Cardiac muscle cell (in vitro differentiated cells and primary cell): ENCODE measurements around the gene PPFIA4. TPM values are rescaled to one million over a fixed set of nuclear protein-coding genes. Genes with fewer than 3 reads are reported as not detected.

Experiments
- DNase-seq, 2 donors: peaks; one replicate each; pipeline versions ENCODE4 v3.0.0 to v3.0.0-alpha.2; 2010 to 2017; ENCODE audit warnings: low read depth in 1 of 2, low spot score in 1 of 2
- H3K27ac ChIP-seq: fragments of 200-600 bp; sonication (generic); 2 replicates; pipeline ENCODE4 v1.5.1; 2016
- H3K27me3 ChIP-seq: fragments of 200-600 bp; sonication (generic); 2 replicates; pipeline ENCODE4 v1.6.0; 2016; ENCODE audit warnings: control low read depth
- H3K36me3 ChIP-seq: fragments of 200-600 bp; sonication (generic); 2 replicates; pipeline ENCODE4 v1.5.1; 2016; ENCODE audit warnings: control low read depth
- H3K4me1 ChIP-seq: fragments of 200-600 bp; sonication (generic); 2 replicates; pipeline ENCODE4 v1.8.1; 2017; ENCODE audit warnings: low read depth, mild to moderate bottlenecking, mixed run types
- H3K4me3 ChIP-seq: fragments of 200-600 bp; sonication (generic); 2 replicates; pipeline ENCODE4 v1.5.1; 2016; ENCODE audit warnings: mild to moderate bottlenecking
- H3K9me3 ChIP-seq: fragments of 200-600 bp; sonication (generic); 2 replicates; pipeline ENCODE4 v1.5.1; 2017; ENCODE audit warnings: low read depth, mild to moderate bottlenecking, control low read depth
- polyA plus RNA-seq: library from polyadenylated mRNA; unstranded; fragments of >200 nt; fragmentation: Nextera tagmentation; extraction: Ambion mirVana; gene quantifications from 2 replicates; pipeline ENCODE4 v1.2.1, GENCODE V29; 2016
- total RNA-seq: library from RNA; depleted of rRNA; stranded (reverse); fragments of >200 nt; gene quantifications from 2 replicates; pipeline ENCODE4 v1.2.3, GENCODE V29; 2016
- TF ChIP-seq, protein P1 (sequence below): IDR thresholded peaks from 2 replicates; pipeline ENCODE4 v1.5.1; 2012; ENCODE audit warnings: low read depth, mild to moderate bottlenecking, low read length

PPFIA4 gene
- total and polyA plus RNA-seq, 2 experiments from 2014 or later = 97.5 to 207 TPM

DNA sequence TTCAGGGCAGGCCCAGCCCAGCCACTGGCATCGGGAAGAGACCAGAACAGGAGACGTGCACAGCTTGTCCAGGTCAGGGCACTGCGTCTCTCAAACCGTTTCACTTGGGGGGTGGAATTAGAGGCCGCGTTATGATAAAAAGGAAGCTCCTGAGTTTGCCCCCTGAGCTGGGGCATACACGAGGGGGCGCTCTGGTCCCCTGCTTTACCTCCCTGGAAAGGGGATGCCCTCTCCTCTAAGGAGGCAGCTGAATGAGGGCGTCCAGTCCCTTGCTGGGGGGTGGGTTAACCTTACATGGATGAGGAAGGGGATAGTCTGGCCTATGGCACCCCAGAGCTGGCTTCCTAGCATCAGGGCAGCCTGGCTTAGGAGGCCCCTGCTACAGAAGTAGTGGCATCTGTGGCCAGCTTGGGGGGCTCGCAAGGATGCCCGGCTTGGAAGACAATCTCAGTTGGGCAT, 57.2 kb downstream of the PPFIA4 start:
- no peaks in the 10 kb centered on the region for H3K36me3 ChIP-seq
- H3K4me3 ChIP-seq = no peak overlapping the region
- H3K27me3 ChIP-seq = no peaks in the 10 kb centered on the region
- H3K9me3 ChIP-seq = no peaks in the 10 kb centered on the region
- TF ChIP-seq, protein P1, sequence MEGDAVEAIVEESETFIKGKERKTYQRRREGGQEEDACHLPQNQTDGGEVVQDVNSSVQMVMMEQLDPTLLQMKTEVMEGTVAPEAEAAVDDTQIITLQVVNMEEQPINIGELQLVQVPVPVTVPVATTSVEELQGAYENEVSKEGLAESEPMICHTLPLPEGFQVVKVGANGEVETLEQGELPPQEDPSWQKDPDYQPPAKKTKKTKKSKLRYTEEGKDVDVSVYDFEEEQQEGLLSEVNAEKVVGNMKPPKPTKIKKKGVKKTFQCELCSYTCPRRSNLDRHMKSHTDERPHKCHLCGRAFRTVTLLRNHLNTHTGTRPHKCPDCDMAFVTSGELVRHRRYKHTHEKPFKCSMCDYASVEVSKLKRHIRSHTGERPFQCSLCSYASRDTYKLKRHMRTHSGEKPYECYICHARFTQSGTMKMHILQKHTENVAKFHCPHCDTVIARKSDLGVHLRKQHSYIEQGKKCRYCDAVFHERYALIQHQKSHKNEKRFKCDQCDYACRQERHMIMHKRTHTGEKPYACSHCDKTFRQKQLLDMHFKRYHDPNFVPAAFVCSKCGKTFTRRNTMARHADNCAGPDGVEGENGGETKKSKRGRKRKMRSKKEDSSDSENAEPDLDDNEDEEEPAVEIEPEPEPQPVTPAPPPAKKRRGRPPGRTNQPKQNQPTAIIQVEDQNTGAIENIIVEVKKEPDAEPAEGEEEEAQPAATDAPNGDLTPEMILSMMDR = no peak
- peaks cover 24% of the 10 kb centered on the region for H3K4me1 ChIP-seq
- no peak overlapping the region for H3K27ac ChIP-seq
- DNase-seq = no peak

DNA sequence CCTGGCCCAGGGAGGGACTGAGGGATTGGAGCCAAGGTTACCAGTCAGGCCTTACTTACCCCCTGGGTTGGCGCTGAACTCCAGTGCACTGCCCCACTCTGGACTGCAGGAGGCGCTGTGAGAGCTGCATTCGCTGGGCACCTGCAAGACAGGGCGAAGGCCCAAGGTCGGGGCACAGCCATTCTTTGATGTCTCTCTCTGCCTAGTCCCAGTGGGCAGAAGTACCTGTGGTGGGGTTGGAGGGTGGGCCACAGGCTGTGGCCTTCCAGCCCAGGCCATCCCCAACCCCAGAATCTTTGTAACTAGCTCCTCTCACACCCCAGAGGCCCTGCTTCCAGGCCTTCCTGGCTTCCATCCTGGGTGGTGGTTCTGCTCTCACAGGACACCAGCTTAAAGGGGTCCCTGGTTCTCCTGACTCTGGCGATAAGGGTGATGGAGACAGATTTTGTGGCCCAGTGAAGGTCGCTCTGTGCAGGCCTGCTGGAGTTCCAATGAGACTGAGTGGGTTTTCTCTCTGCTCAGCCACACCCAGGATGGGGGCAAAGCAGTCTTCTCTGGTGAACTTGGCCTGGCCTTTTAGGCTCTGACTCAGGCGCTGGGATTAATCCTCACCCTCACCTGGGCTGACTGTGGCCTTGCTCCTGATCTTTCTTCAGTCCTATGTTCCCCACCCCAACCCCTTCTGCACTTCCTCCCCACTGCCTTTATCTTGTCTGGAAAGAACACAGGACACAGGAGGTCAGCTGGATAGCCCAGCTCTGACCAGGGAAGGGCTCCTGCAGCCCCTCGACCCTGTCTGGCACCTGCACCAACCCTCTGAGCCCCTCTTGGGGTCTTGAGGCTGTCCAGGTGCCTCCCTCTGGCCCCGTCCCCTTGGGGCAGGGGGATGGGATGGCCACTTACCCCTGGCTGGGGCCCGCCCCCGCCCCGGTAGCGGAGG, 58.6 kb downstream of the PPFIA4 start:
- DNase-seq = no peak
- H3K4me3 ChIP-seq = no peak overlapping the region
- H3K36me3 ChIP-seq = no peaks in the 10 kb centered on the region
- H3K27me3 ChIP-seq = no peaks in the 10 kb centered on the region
- no peaks in the 10 kb centered on the region for H3K9me3 ChIP-seq
- H3K27ac ChIP-seq = peak overlapping the region; percentile 37
- H3K4me1 ChIP-seq = peaks cover 24% of the 10 kb centered on the region
- TF ChIP-seq, protein P1 = peak; percentile 53

DNA sequence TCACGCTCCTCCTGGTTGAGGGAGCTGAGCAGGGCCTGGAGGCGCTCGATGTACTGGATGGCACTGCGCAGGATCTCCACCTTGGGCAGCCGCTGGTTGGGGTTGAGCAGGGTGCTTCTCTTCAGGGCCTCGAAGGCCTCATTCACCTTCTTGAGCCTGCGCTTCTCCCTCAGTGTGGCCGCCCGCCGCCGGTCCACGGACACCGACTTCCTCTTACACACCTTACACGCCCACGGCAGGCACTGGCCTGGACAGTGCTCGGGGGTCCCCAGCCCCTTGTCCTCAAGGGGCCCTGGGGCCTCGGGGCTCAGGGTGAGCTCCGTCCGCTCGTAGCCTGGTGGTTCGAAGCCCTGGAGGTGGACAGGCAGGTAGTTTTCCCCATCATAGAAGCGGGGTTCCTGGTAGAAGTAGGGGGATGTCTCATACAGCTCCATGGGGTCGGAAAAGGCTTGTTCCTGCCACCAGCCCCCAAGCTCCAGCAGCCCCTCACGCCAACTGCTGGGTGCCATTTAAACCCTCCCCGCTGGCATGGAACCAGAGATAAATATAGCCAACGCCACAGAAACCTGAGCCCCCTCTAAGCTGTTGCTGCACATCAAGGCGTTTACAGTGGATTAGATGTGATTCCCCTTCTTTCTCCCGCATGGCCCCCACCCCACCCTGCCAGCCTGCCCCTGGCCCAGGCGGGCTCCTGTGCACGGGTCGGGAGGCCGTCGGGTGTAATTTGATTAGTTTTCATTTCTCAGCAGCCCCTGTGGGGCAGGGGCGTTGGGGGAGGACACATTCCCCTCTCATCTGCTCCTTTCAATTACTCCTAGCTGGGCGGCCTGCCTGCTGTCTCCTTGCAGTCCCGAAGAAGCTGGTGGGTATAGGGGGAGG, 59.5 kb downstream of the PPFIA4 start, which contains the start of gene MYOG:
MYOG (minus strand) TSS at position 485 of the 879 bp plus-strand sequence; CDS start at position 434, 51 bp downstream.
- Histone ChIP-seq H3K4me1 (peaks cover 24% of the 10 kb centered on the region), H3K36me3 (no peaks in the 10 kb centered on the region), H3K4me3 (no peak within 1 kb of the TSS), H3K9me3 (no peaks in the 10 kb centered on the region), H3K27me3 (no peaks in the 10 kb centered on the region), H3K27ac (peak within 1 kb of the TSS; percentile 64)
- TF ChIP-seq, protein P1 = no peak
- no peak for DNase-seq

DNA sequence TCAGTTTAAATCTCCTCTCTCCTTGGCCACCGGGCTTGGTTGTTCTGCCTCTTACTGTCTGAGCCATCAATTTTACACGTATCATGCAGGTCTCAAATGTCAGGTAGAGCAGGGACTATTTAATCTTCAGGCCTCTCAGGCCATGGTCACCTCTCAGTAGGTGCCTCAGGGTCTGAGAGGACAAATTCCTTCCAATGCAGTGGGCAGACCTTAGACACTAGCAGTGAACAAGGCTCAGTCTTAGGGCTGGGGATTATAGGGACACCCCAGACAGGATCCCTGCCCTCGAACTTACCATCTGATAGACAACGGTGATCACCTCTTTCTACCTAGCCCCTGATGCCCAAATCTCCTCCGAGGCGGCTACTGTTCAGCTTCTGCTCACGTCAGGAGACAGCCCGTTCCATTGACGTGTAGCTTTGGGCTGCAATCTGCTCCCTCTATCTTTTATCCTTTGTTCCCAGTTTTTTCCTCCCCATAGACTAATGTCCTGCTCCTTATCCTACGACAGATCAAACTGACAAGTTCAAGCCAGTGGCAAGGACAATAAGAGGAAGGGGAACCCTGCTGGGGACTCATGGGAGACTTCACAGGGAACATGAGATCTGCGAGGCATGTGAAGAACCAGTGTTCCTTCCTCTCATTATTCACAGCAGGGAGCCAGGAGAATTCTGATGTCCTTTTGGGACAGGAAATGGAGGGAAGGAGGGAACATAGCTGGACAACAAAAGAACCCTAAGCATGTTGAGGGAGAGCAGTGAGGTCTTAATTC, 60.9 kb downstream of the PPFIA4 start:
- TF ChIP-seq, protein P1 = no peak
- Histone ChIP-seq H3K36me3 (no peaks in the 10 kb centered on the region), H3K27me3 (no peaks in the 10 kb centered on the region), H3K4me1 (peaks cover 35% of the 10 kb centered on the region), H3K27ac (peak overlapping the region; percentile 64), H3K4me3 (no peak overlapping the region), H3K9me3 (no peaks in the 10 kb centered on the region)
- no peak for DNase-seq

DNA sequence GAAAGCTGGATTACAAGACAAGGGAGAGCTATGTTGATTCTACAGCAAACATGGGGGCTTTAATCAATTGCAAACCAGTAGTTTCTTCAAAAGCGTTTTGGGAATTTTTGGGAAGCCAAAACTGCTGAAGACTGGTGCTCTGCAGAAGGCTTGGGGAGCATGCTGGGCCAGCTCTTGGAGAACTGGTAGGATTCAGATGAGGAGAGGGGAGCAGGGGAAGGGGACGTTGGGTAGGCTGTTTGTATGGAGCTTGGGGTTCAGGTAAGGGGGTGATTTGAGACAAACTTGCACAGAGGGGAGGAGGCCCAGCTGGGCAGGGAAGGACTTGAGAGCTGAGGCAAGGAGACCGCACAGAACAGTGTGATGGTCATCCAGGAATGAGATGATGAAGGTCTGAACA, 62.1 kb downstream of the PPFIA4 start:
- no peaks in the 10 kb centered on the region for H3K9me3 ChIP-seq
- no peak overlapping the region for H3K27ac ChIP-seq
- H3K4me1 ChIP-seq = peaks cover 35% of the 10 kb centered on the region
- no peak for DNase-seq
- no peaks in the 10 kb centered on the region for H3K36me3 ChIP-seq
- TF ChIP-seq, protein P1 = no peak
- no peaks in the 10 kb centered on the region for H3K27me3 ChIP-seq
- H3K4me3 ChIP-seq = no peak overlapping the region
